GM15510 (cell line): Measurements from ENCODE around the gene TMEM80.

Experiments
- POLR2A ChIP-seq: IDR thresholded peaks from 3 replicates; pipeline ENCODE4 v1.6.1; 2011; ENCODE audit warnings: borderline replicate concordance; ENCODE audit not compliant: insufficient read length; ENCODE audit errors: extremely low read depth

Gene TMEM80

DNA sequence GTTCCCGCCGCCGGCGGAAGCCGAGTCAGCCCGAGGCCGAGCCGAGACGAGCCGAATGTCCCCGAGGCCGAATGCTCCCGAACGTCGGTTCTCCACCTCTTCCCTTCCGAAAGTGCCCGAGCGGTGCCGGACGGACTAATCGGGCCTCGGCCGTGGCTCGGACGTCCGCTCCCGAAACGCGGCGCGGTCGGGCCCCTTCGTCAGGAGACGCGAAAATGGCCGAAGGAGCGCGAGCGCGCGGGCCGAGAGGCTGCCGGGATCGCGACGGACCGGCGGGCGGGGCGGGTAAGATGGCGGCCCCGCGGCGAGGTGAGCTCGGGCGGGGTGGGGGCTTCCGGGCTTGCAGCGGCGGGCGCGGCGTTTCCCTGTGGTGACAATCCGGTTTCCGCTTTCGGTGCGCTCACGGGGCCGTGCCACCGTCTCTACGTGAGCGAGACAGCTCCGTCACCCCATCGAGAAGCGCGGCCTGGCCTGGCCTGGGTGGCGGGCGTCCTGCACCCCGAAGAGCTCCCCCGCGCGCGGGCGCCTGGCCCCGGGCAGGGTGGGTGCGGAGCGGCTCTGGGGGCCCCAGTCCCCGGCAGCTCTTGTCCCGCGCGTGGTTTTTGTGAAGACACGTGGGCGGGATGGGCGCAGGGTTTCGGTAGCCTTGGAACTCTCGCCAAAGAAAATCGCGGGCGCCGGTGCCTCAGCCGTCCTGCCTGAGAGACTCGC is at the start of gene TMEM80:
Gene TMEM80 (plus strand): TSS at position 279 of the 711 bp plus-strand sequence. CDS start 12 bp downstream, at position 291.
- peak; percentile 80 for TF ChIP-seq POLR2A

- TF ChIP-seq POLR2A: no peak
These were observed 49.4 kb upstream of the TMEM80 start for GRCh38 chr11:646214-646613.

- TF ChIP-seq POLR2A: no peak
These were observed 45.1 kb upstream of the TMEM80 start for GRCh38 chr11:650482-650881.

GRCh38 chr11:653837-654236 is 41.8 kb upstream of the TMEM80 start:
- no peak for TF ChIP-seq POLR2A

DNA sequence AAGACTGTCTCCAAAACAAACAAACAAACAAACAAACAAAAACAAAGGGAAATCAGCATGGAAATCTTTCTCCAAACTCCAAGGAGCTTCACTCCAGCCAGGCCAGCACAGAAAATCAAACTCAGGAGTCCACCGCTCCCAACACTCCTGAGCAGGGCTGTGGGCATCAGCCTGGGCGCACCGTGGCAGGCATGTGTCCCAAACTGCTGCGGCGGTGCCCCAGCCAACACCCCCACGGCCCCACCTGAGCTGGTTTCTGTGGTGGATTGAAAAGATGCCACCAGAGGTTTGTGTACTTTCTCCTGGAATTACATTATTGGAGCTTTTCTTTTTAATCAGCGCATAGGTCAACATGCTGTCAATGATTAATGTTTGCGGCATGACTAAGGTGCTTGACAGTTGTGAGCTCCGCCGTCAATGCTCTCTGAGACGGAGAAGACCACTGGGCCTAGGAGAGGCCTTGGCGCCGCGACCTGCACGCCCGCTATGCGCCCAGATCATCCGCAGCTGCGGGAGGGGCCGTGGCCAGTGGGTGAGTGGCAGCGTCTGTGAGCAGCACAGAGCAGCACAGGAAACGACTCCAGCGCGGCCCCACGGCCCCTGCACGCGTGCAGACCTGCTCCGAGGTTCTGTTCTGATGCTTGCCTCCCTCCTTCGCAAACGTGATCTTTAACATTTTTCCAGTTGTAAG is 40.4 kb upstream of the TMEM80 start:
- TF ChIP-seq POLR2A: no peak

DNA sequence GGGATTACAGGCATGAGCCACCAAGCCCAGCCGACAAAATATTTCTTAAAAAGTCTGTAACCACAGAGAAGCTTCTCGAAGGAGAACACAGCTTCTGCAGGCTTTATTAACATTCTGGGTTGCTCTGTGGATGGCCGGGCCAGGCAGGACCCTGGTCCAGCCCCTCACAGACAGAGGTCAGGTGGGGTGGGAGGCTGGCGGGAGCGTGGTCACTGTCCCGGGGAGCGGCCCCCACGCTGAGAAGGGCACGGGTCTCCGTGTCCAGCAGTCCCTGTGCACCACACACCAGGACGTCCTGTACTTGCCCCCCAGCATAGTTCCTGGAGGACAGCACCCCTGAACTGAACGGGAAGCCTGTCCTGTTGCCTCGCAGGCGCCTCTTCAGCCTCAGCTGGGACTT is 39.2 kb upstream of the TMEM80 start:
- no peak for TF ChIP-seq POLR2A

DNA sequence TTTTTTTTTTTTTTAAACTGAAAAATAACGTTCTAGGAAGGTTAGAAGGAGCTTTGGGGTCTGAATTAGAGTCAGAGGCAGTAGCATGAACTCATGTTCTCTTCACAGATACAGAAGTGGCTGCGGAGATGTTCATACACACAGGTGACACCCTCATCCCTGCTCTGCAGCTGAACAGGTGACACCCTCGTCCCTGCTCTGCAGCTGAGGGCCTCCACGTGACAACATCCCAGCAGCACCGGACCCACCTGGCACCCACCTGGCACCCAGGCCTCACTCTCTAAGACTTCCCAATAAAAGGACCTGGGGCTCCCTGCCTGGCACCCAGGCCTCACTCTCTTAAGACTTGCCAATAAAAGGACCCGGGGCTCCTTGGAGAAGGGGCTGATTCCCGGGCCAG is 38.8 kb upstream of the TMEM80 start:
- no peak for TF ChIP-seq POLR2A

- TF ChIP-seq POLR2A: no peak
These were observed 37.9 kb upstream of the TMEM80 start for GRCh38 chr11:657691-658126.

DNA sequence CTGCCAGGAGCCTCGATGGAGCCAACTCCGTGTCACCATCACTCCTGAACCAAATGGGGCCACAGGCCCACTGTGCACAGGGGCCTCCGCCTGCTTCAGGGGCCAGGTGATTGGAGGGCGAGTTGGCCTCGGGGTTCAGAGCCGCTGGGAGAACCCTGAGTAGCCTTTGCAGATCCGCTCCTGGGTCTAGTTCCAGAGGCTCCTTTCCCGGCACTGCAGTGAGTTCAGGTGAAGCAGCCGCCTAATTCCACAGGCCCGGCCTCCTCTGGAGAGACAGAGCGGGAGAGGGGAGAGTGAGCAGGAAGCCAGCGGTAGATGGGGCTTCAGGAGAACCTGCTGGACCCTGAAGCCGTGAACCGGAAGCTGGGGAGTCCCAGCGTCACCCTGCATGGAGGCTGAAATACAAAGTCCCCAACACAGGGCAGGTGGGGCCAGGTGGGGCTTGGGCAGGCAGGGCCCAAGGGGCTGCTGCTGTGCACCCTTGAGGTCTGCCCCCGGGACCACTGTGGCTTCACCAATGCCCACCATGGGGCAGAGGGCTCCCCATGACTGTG is 36.0 kb upstream of the TMEM80 start:
- no peak for TF ChIP-seq POLR2A

GRCh38 chr11:660281-660680 is 35.3 kb upstream of the TMEM80 start:
- no peak for TF ChIP-seq POLR2A

DNA sequence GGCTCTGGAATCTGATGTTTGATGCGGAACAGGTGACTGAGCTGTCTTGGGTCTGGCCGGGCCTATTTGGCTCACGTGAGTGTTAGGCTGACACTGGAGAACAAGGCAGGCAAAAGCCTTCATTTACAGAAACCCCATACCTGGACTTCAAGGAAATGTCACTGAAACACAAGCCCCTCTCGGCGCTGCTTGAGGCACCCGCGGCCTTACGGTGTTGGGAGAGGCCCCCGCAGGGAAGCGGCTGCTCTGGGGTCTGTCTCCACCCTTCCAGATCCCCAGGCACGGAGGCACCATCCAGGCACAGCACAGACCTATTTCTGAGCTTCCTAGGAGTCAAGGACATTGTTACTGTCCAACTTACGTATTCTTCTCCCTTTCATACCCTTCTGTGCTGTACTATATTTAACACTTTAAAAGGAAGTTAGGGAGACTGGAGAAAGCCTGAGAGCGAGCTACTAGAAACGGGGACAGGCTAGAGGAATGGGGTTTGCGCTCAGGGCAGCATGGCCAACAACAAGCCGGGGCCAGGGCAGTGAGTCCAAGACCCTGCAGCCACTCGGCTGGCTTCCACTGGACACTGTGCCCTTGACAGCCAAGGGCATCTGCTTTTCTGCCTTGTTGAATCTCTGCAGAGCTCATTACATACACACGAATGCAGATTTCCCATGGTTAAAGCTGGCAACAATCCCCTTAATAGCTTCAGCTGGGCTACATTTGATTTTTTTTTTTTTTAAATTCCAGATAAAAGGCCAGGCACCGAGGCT is 34.8 kb upstream of the TMEM80 start:
- TF ChIP-seq POLR2A: no peak

GRCh38 chr11:662689-663274 is 32.8 kb upstream of the TMEM80 start:
- no peak for TF ChIP-seq POLR2A

- no peak for TF ChIP-seq POLR2A
These were observed 30.4 kb upstream of the TMEM80 start for GRCh38 chr11:665062-665703.

- no peak for TF ChIP-seq POLR2A
These were observed 29.8 kb upstream of the TMEM80 start for GRCh38 chr11:665704-666281.
